G401.6 (cell line): ENCODE results near the gene HRK.

Experiments
- FAIRE-seq: peaks from 2 replicates; lab custom pipeline; 2012; peaks lifted over from hg19 to GRCh38; lab: Jason Lieb, UNC

The HRK gene

DNA sequence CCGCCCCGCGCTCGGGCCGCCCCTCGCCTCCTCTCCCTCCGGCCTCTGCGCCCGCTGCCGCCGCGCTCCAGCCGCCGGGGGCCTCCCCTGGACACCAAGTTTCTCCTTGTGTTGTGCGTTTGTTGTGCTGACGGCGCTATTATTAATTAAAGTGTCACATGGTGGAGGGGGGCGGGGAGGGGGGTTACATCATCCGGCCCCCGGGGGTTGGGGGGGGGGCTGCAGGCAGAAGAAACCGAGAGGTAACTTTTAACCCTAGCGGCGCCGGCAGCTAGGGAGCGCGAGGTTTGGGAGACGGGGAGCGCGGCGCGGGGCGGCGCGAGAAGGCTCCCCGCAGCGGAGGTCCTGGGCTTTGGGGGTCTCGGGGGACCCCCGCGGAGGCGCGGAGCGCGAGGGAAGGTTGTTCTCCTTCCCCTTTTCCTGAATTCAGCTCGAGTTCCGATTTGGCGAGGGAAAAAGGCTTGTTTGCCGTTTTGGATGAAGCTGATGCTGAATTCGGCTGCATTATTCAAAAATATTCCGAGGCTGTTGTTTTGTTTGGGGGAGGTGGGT lies at the start of gene HRK:
Gene HRK (minus strand): TSS at position 117 of the 552 bp plus-strand sequence. CDS start 134 bp downstream, outside the sequence.
- FAIRE-seq: no peak

GRCh38 chr12:116929885-116930284 lies 48.6 kb upstream of the HRK start:
- FAIRE-seq: no peak

GRCh38 chr12:116928504-116928903 lies 47.3 kb upstream of the HRK start:
- FAIRE-seq: no peak

DNA sequence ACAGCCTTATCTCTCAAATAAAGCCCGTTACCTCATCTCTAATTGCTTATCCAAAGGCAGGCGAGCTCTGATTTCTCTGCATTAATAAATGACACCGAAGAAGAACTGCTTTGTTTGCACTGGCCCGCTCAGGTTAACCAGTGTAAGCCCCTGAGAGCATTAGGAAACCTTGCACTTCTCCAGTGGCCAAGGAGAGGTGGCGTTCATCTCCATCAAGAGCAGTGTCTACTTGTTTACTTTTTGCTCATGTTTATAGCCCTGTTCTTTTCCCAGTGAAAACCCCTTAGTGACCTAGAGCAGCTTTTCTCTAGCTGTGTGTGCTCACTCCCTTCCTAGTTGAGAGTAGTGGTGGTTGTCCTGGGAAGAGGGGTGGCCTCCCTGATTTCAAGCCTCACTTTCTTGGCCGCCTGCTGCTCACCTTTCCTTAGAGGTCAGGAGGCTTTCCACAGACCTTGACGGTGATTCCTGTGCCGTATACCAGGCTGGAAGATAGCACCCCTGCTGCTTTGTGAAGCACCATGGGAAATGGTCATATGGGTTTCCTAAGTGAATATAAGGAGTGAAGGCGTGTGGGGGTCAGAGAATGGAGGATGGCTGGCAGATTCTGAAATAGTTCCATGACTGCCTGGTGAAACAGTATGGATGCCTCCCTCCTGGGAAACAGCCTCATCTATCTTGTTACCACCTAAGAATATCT lies 46.2 kb upstream of the HRK start:
- no peak for FAIRE-seq

GRCh38 chr12:116926283-116927243 lies 45.3 kb upstream of the HRK start:
- FAIRE-seq: no peak

GRCh38 chr12:116924558-116925453 lies 43.6 kb upstream of the HRK start:
- FAIRE-seq: no peak

GRCh38 chr12:116922194-116922897 lies 41.1 kb upstream of the HRK start:
- no peak for FAIRE-seq

DNA sequence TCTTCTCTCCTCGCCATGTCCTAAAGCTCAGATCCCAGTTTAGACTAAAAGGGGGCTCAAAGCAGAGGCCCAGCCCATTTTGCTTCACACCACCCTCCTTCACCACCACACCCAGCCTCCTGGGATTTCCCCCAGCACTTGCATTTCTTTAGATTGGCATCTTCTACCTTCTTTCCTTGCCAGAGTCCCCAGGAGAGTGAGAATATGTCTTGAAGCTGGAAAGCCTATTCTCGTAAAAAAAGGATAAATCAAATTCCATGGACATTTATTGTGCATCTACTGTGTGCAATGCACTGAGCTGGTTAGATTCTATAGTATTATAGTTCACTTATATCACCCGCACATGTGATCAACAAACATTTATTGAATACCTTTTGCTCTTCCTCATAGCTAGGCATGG lies 39.7 kb upstream of the HRK start:
- FAIRE-seq: no peak

- no peak for FAIRE-seq
Observed at GRCh38 chr12:116919706-116920485, 38.7 kb upstream of the HRK start.

DNA sequence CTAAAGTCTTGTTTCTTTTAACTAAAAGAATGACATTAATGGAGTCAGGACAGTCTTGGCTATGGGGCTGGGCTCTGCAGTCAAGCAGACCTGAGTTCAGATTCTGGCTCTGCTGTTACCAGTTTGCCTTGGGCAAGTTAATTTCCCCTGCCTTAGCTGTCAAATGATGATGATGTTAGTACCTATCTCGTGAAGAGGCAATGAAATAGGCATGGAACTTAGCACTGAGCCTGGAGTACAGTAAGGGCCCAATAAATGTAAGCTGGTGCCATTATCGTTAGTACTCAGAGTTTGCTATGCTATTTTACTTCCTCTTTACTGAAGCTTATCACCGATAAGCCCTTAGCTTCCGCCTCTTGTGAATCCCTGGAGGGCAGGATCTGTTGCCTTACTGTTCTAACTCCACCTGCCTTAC lies 38.0 kb upstream of the HRK start:
- FAIRE-seq: no peak

GRCh38 chr12:116918464-116918863 lies 37.2 kb upstream of the HRK start:
- no peak for FAIRE-seq

DNA sequence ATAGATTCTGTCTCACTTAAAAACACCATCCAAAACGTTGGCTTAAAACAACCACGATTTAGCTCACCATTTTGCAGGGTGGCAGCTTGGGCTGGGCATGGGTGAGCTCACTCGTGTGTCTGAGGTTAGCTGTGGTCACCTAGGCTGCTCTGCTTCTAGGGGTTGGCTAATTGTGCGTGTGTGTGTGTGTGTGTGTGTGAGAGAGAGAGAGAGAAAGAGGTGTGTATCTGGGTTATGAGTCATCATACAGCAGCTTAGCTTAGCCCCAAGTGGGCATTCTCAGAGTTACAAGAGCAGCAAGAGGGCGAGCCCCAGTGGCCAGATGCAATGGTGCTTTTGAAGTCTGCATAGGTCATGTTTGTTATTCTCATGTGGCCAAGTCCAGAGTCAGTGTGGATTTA lies 35.5 kb upstream of the HRK start:
- FAIRE-seq: no peak

GRCh38 chr12:116916122-116916521 lies 34.9 kb upstream of the HRK start:
- FAIRE-seq: no peak

GRCh38 chr12:116915326-116915725 lies 34.1 kb upstream of the HRK start:
- FAIRE-seq: no peak

GRCh38 chr12:116910645-116911451 lies 29.6 kb upstream of the HRK start, which contains the start of gene FBXW8:
Gene FBXW8, plus strand, starts transcription at chr12:116910950. Its CDS starts 88 bp downstream, at chr12:116911038.
- no peak for FAIRE-seq

- no peak for FAIRE-seq
Observed at GRCh38 chr12:116910280-116910644, 29.0 kb upstream of the HRK start.

DNA sequence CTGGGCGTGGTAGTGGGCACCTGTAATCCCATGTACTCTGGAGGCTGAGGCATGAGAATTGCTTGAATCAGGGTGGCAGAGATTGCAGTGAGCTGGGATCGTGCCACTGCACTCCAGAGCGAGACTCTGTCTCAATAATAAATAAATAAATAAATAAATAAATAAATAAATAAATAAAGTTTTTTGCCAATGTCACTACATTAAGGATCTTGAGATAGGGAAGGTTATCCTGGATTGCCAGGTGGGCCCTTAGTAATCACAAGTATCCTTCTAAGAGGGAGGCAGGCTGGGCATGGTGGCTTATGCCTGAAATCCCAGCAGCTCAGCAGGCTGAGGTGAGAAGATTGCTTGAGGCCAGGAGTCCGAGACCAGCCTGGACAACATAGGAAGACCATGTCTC lies 25.0 kb upstream of the HRK start:
- FAIRE-seq: no peak

DNA sequence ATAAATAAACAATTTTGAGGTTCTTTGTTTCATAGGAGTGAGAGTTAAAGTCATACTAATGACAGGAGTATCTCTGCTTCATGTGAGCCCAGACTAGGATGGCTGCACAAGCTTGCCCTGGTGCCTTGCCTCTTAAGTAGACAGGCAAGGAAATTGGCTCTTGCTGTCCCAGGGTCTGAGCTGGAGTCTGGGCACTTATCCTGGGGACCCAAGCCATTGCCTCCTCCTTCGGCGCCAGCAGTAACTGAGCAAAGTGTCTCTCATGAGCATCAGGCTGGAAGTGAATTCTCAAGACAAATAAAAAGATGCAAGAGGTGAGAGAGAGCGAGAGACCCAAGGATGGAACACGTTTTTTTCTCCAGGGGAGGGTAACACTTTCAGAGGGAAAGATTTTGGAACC lies 22.6 kb upstream of the HRK start:
- FAIRE-seq: no peak

DNA sequence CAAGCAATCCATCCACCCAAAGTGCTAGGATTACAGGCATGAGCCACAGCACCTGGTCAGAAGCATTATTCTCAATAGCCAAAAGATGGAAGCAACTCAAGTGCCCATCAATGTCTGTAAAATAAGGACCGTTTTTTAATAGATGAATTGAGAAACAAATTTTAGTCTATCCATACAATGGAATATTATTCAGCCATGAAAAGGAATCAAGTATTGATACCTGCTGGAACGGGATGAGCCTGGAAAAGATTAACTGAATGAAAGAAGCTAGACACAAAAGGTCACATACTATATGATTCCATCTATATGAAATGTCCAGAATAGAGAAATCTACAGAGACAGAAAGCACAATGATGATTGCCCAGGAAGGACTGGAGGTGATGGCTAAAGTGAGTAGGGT lies 20.4 kb upstream of the HRK start:
- no peak for FAIRE-seq

DNA sequence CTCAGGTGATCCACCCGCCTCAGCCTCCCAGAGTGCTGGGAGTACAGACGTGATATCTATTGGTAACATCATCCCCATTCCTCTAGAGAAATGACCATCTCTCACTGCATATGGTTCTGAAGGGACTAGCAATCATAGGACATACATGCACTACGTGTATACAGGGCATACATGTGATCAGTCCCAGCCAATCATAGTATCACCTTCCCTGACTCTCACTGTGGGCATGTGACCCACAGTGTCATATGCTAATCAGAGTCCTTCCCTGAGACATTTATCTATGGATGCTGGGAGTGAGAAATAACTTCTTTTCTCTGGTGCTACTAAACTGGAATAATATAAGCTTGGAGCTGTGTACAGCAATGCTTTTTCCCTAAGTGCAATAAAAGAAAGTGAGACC lies 17.4 kb upstream of the HRK start:
- FAIRE-seq: no peak
